OCI-LY7 (cell line): ENCODE data around the gene ANKRD10. TPM values are rescaled to one million over a fixed set of nuclear protein-coding genes. Genes with fewer than 3 reads are reported as not detected.
A peak's percentile ranks its signal among the peaks of the same experiment; 100 is the strongest.

Experiments used
- Bru-seq: library from RNA; stranded (reverse); fragments of 400-500 nt; gene quantifications from one replicate; lab custom pipeline; 2021; lab: Mats Ljungman, UMichigan
- BruChase-seq, 2 experiments: library from RNA; stranded (reverse); fragments of 400-500 nt; gene quantifications; one replicate each; lab custom pipeline; 2021; lab: Mats Ljungman, UMichigan
- BruUV-seq: library from RNA; stranded (reverse); fragments of 400-500 nt; replicated peaks from 2 replicates; lab custom pipeline; 2021; lab: Mats Ljungman, UMichigan
- CTCF ChIA-PET: fragments of 300-600 bp; sonication (Branson Sonifier 250); formaldehyde crosslinking; loops from one replicate; lab custom pipeline; 2022; ENCODE audit warnings: antibody characterized with exemption; ENCODE audit not compliant: unreplicated experiment; lab: Charles Lee
- POLR2A ChIA-PET: fragments of 300-600 bp; sonication (Branson Sonifier 250); formaldehyde crosslinking; loops from one replicate; lab custom pipeline; 2022; ENCODE audit warnings: antibody characterized with exemption; lab: Charles Lee
- DNase-seq: peaks from one replicate; pipeline ENCODE4 v3.0.0-alpha.2; 2015; ENCODE audit warnings: low spot score
- H2AFZ ChIP-seq: fragments of 200-600 bp; sonication (generic), shearing (Covaris generic); 2 replicates; pipeline ENCODE4 v1.6.1; 2014; ENCODE audit warnings: mild to moderate bottlenecking, antibody characterized with exemption, low read length, moderate library complexity
- H3K27ac ChIP-seq: fragments of 200-600 bp; sonication (generic); 2 replicates; pipeline ENCODE4 v1.5.1; 2014; ENCODE audit warnings: mixed run types, low read depth, mild to moderate bottlenecking, moderate library complexity, low read length, inconsistent platforms; ENCODE audit not compliant: poor library complexity, severe bottlenecking
- H3K36me3 ChIP-seq: fragments of 200-600 bp; sonication (generic); 2 replicates; pipeline ENCODE4 v1.6.1; 2014; ENCODE audit warnings: mild to moderate bottlenecking, antibody characterized with exemption, low read length, moderate library complexity, mixed read lengths; ENCODE audit not compliant: insufficient read depth
- H3K4me1 ChIP-seq: fragments of 200-600 bp; sonication (generic); 2 replicates; pipeline ENCODE4 v1.5.1; 2014; ENCODE audit warnings: mild to moderate bottlenecking, low read length; ENCODE audit not compliant: insufficient read depth, poor library complexity, severe bottlenecking
- H3K4me2 ChIP-seq: fragments of 200-600 bp; sonication (generic); 2 replicates; pipeline ENCODE4 v1.6.1; 2014; ENCODE audit warnings: mild to moderate bottlenecking, low read length
- H3K4me3 ChIP-seq: fragments of 200-600 bp; sonication (generic); 2 replicates; pipeline ENCODE4 v1.5.1; 2014; ENCODE audit warnings: mild to moderate bottlenecking, low read depth, low read length; ENCODE audit not compliant: poor library complexity, severe bottlenecking
- H3K79me2 ChIP-seq: fragments of 200-600 bp; sonication (generic); 2 replicates; pipeline ENCODE4 v1.6.1; 2016; ENCODE audit warnings: low read depth, mild to moderate bottlenecking, low read length, moderate library complexity, mixed read lengths; ENCODE audit not compliant: insufficient read depth
- H3K9me2 ChIP-seq: fragments of 200-600 bp; sonication (generic); 2 replicates; pipeline ENCODE4 v1.6.1; 2016; ENCODE audit warnings: mild to moderate bottlenecking, low read length, mixed read lengths; ENCODE audit not compliant: insufficient read depth
- H3K9me3 ChIP-seq: fragments of 200-600 bp; sonication (generic); 2 replicates; pipeline ENCODE4 v1.6.1; 2014; ENCODE audit warnings: mild to moderate bottlenecking, mixed run types, low read length, mixed read lengths
- H4K20me1 ChIP-seq: fragments of 200-600 bp; sonication (generic); 2 replicates; pipeline ENCODE4 v1.6.1; 2014; ENCODE audit warnings: mild to moderate bottlenecking, antibody characterized with exemption, low read length, moderate library complexity, mixed read lengths; ENCODE audit not compliant: insufficient read depth
- CTCF ChIP-seq: fragments of 200-600 bp; sonication (generic); conservative IDR thresholded peaks from 2 replicates; pipeline ENCODE4 v1.5.1; 2014; ENCODE audit warnings: mild to moderate bottlenecking, antibody characterized with exemption, low read length, moderate library complexity, mixed read lengths
- EZH2phosphoT487 ChIP-seq: fragments of 200-600 bp; sonication (generic); IDR thresholded peaks from 2 replicates; pipeline ENCODE4 v1.6.1; 2018; ENCODE audit warnings: low read depth, borderline replicate concordance, mild to moderate bottlenecking, mixed run types, antibody characterized with exemption, low read length, moderate library complexity, mixed read lengths
- intact Hi-C: fragments of 100-400 bp; cut with micrococcal nuclease; formaldehyde crosslinking; loops from one replicate; pipeline ENCODE4 v1.10.0; 2022; ENCODE audit not compliant: unreplicated experiment
- long read RNA-seq: library from polyadenylated mRNA; stranded (forward); transcript quantifications from one replicate; pipeline ENCODE4 v2.0.0, GENCODE V29; 2022
- total RNA-seq, 2 experiments: library from RNA; depleted of rRNA in 1 of 2; stranded (reverse); fragments of >200 nt in 1 of 2; shearing (Covaris generic) in 1 of 2; gene quantifications; 2 replicates each; pipeline ENCODE4 v1.2.3, GENCODE V29; 2014 to 2022

Gene ANKRD10
- 53.2 and 82.8 TPM in 2 replicates for total RNA-seq (2014; rRNA removed; shearing (Covaris generic))
- total RNA-seq (2022), result 86.0 and 88.7 TPM in 2 replicates
- Bru-seq, nascent RNA, result percentile 85 among the genes with signal in this experiment
- BruChase-seq, experiment 1, labeled RNA remaining after a 6-hour chase, result percentile 94 among the genes with signal in this experiment
- BruChase-seq, experiment 2, labeled RNA remaining after a 2-hour chase, result percentile 96 among the genes with signal in this experiment
- long read RNA-seq, transcript ANKRD10-202 (5 exons, 1,193 nt), result major isoform, 5 of 34 reads
- long read RNA-seq, partial matches to known transcripts, result 2 of 34 reads
- long read RNA-seq, other reads (novel, unspliced or antisense), result 24 of 34 reads

DNA sequence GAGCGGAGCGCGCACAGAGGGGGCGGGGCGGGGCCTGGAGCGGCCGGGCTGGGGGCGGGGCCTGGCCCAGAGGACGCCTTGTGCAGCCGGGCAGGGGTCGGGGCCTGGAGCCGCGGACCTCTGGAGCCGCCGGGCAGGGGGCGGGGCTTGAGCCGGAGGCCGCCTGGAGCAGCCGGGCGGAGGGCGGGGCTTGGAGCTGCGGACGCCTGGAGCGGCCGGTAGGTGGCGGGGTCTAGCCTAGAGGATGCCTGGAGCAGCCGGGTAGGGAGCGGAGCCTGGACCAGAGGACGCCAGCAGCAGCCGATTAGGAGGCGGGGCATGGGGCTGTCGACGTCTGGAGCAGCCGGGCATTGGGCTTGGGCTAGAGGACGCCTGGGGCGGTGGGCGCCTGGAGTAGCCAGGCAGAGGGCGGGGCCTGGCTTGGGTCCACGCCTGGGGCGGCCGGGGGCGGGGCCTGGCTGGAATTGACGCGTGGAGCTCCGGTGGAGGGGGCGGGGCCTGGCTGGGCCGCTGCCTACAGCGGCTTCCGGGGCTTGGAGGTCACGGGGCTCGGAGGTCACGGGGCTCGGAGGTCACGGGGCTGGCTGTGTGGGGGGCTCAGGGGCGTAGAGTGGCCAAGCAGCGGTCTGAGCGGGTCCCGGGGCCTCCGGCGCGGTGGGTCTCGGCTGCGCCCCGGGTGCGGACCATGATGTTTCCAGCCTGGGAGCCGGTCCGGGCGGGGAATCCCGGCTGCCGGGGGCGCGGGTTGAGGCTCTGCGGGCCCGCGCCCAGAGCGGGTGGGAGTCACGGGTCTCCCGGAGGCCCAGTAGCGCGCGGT lies at the start of gene ANKRD10:
ANKRD10 (minus strand) TSS at position 13 of the 817 bp plus-strand sequence. CDS start 135 bp downstream, outside the sequence.
- H3K4me2 ChIP-seq, result peak within 1 kb of the TSS; percentile 99
- POLR2A ChIA-PET, result interaction anchor here (0.6 to 1.0 kb wide), 6 partner anchors 9 to 461 kb away, joined by 3 to 5 read pairs (median 3); no protein-coding TSS in a partner anchor
- intact Hi-C loops, result loop anchor here (2.0 to 10.0 kb wide), 3 partner anchors 200 to 298 kb away; no protein-coding TSS in a partner anchor
- CTCF ChIA-PET, result no interaction called here
- H3K79me2 ChIP-seq, result peaks cover 47% of the 10 kb centered on the region
- H4K20me1 ChIP-seq, result peaks cover 11% of the 10 kb centered on the region
- peak within 1 kb of the TSS; percentile 90 for H3K27ac ChIP-seq
- H2AFZ ChIP-seq, result peak within 1 kb of the TSS; percentile 54; the same call in 1 of the 2 replicates
- H3K4me1 ChIP-seq, result peaks cover 18% of the 10 kb centered on the region
- peak within 1 kb of the TSS; percentile 98 for H3K4me3 ChIP-seq
- H3K9me3 ChIP-seq, result no peaks in the 10 kb centered on the region
- no peak for TF ChIP-seq EZH2phosphoT487
- TF ChIP-seq CTCF, result peak; percentile 66
- no TSS peak for BruUV-seq
- peak; percentile 89 for DNase-seq
- no peaks in the 10 kb centered on the region for H3K9me2 ChIP-seq
- peaks cover 12% of the 10 kb centered on the region for H3K36me3 ChIP-seq

- Histone ChIP-seq H2AFZ (no peak overlapping the region), H3K9me2 (no peaks in the 10 kb centered on the region), H3K27ac (no peak overlapping the region), H4K20me1 (no peaks in the 10 kb centered on the region), H3K4me3 (no peak overlapping the region), H3K36me3 (no peaks in the 10 kb centered on the region), H3K4me1 (no peaks in the 10 kb centered on the region), H3K79me2 (no peaks in the 10 kb centered on the region), H3K9me3 (no peaks in the 10 kb centered on the region), H3K4me2 (no peak overlapping the region)
- CTCF ChIA-PET, result no interaction called here
- TF ChIP-seq CTCF (no peak), EZH2phosphoT487 (no peak)
- BruUV-seq, result no TSS peak
- POLR2A ChIA-PET, result no interaction called here
- no peak for DNase-seq
- intact Hi-C loops, result no loop called here
Measured at GRCh38 chr13:110964229-110965037, 49.6 kb upstream of the ANKRD10 start.
